ENCODE results near the gene SMARCD3. TPM values are rescaled to one million over a fixed set of nuclear protein-coding genes. Genes with fewer than 3 reads are reported as not detected.

SMARCD3 gene
- total and polyA plus RNA-seq, 2 of the 13 experiments (the other 11 are each of a cell fraction or from before 2014, with no cell fraction given): 0.20 to 0.62 TPM

DNA sequence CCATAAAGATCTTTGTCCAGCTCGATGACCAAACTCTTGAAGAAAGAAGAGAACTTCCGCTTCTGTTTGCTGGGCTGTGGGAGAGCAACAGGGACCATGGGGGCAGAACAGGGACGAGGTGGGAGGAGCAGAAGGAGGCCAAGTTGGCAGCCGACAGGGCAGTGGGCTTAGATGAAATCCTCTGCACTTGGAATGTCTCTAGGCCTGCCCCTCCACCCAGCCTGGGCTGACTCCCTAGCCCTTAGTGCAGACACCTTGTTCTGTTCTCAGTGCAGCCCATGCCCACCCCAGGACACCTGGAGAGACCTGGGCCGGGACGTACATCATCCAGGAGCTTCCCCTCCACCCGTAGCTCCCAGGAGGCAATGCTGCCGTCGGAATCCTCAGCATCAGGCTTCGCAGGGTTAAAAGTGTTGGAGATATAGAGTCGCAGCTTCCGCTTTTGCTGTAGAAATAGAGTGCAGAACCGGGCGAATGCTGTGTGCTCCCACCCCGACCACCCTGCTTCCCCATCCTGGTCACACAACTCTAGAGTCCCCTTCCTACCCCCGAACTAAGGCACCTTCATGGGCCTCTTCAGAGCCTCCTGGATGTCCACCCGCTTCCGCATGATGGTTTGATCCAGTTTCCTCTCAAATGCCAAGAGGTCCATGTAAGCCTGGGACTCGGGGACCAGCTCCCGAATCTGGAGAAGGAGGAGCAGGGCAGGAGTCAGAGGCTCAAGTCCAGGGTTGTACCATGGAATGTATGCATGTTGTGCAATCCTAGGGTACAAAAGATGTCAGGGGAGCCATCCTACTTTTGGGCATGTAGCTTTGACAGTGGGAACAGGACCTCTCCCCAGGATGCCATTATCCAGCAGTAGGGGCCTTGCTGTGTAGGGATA is 6.1 kb downstream of the SMARCD3 start:
- no peak for DNase-seq (ENCODE audit: low spot score)
- H3K4me2 ChIP-seq (ENCODE audit: low read depth, low read length): 0 out of 2 replicates have a peak overlapping the region, but pooled peaks have one; percentile 5
- in situ Hi-C loops (cut with HindIII; ENCODE audit: extremely low pct_ligation_motif_present, low pct_unique_long_range_greater_than_20kb): no loop called here
- ATAC-seq: peak; percentile 4; the same call in 2 of the 3 replicates
- H3K27ac ChIP-seq (ENCODE audit: extremely low read length, insufficient read depth, low read length): no peak overlapping the region
- H3K27me3 ChIP-seq (ENCODE audit: control insufficient read depth in 1 of 2, insufficient read depth in 2 of 2, low read length in 2 of 2): peaks cover 3 to 26% of the 10 kb centered on the region in 2 experiments; a peak in 3 of 5 replicates
- CTCF ChIA-PET (ENCODE audit: low intra/inter-chr PET ratio, low total read pairs): no interaction called here
- no peak for FAIRE-seq
- peaks cover 52% of the 10 kb centered on the region for H3K4me1 ChIP-seq (ENCODE audit: insufficient read depth, low read length)
- H4K20me1 ChIP-seq (ENCODE audit: insufficient read depth, low read length): no peaks in the 10 kb centered on the region; the same call in 1 of the 2 replicates
- H3K36me3 ChIP-seq (replicated peaks in 1 of 2; ENCODE audit: control insufficient read depth in 1 of 2, insufficient read depth in 2 of 2, low read length in 2 of 2): peaks cover 0 to 8% of the 10 kb centered on the region in 2 experiments; a peak in 3 of 5 replicates
- 59% methylated on average over 19 of the region's 20 CpGs for WGBS (ENCODE audit: low lambda C conversion rate)
- BruUV-seq (replicated peaks): no TSS peak
- no peak overlapping the region for H3K9ac ChIP-seq (ENCODE audit: insufficient read depth, low read depth, low read length)
- H2AFZ ChIP-seq (ENCODE audit: low read length): no peak overlapping the region
- H3K79me2 ChIP-seq (ENCODE audit: insufficient read depth, low read length): no peaks in the 10 kb centered on the region
- H3K9me3 ChIP-seq (ENCODE audit: low read length): no peaks in the 10 kb centered on the region
- no peak overlapping the region for H3K4me3 ChIP-seq (replicated peaks in 1 of 3; ENCODE audit: insufficient read depth in 1 of 3, low read depth in 2 of 3, low read length in 3 of 3)
- POLR2A ChIA-PET: interaction anchor here (1.8 kb wide), 1 partner anchor 10 kb away, joined by 5 read pairs; the partner anchor contains the start of gene CHPF2
- intact Hi-C loops (cut with micrococcal nuclease; ENCODE audit: unreplicated experiment): loop anchor here (10.0 kb wide), 1 partner anchor 158 kb away; the partner anchor contains the start of genes AGAP3, FASTK and TMUB1
- TF ChIP-seq, protein P1, sequence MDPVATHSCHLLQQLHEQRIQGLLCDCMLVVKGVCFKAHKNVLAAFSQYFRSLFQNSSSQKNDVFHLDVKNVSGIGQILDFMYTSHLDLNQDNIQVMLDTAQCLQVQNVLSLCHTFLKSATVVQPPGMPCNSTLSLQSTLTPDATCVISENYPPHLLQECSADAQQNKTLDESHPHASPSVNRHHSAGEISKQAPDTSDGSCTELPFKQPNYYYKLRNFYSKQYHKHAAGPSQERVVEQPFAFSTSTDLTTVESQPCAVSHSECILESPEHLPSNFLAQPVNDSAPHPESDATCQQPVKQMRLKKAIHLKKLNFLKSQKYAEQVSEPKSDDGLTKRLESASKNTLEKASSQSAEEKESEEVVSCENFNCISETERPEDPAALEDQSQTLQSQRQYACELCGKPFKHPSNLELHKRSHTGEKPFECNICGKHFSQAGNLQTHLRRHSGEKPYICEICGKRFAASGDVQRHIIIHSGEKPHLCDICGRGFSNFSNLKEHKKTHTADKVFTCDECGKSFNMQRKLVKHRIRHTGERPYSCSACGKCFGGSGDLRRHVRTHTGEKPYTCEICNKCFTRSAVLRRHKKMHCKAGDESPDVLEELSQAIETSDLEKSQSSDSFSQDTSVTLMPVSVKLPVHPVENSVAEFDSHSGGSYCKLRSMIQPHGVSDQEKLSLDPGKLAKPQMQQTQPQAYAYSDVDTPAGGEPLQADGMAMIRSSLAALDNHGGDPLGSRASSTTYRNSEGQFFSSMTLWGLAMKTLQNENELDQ (CRISPR knock-in tag; IDR thresholded peaks at IDR 0.05; ENCODE audit: borderline replicate concordance): no peak
- TF ChIP-seq LCORL (IDR thresholded peaks at IDR 0.05) (no peak), LCORL (CRISPR knock-in tag; IDR thresholded peaks at IDR 0.05) (0 out of 2 replicates have a peak, but pooled peaks have one; percentile 19), ATF7 (IDR thresholded peaks at IDR 0.05) (no peak), ATF7 (CRISPR knock-in tag; IDR thresholded peaks at IDR 0.05) (no peak), TAF15 (IDR thresholded peaks at IDR 0.05; ENCODE audit: low read depth, low read length, poor library complexity, severe bottlenecking) (no peak), RELA (CRISPR knock-in tag; IDR thresholded peaks at IDR 0.05) (no peak), POLR2AphosphoS2 (IDR thresholded peaks at IDR 0.05; ENCODE audit: low read depth, low read length) (no peak), ZFP91 (CRISPR knock-in tag; IDR thresholded peaks at IDR 0.05; ENCODE audit: borderline replicate concordance) (peak; percentile 29; the same call in 1 of the 2 replicates), ZNF839 (CRISPR knock-in tag; IDR thresholded peaks at IDR 0.05; ENCODE audit: borderline replicate concordance) (no peak), PHF20 (CRISPR knock-in tag; IDR thresholded peaks at IDR 0.05) (no peak), GZF1 (CRISPR knock-in tag; IDR thresholded peaks at IDR 0.05) (no peak), FOXO1 (CRISPR knock-in tag; IDR thresholded peaks at IDR 0.05) (no peak), NFE2L1 (CRISPR knock-in tag; IDR thresholded peaks at IDR 0.05; ENCODE audit: borderline replicate concordance) (no peak), TEAD3 (CRISPR knock-in tag; optimal IDR thresholded peaks at IDR 0.05; ENCODE audit: borderline replicate concordance) (peak; percentile 38)
- TF ChIP-seq, protein P2, sequence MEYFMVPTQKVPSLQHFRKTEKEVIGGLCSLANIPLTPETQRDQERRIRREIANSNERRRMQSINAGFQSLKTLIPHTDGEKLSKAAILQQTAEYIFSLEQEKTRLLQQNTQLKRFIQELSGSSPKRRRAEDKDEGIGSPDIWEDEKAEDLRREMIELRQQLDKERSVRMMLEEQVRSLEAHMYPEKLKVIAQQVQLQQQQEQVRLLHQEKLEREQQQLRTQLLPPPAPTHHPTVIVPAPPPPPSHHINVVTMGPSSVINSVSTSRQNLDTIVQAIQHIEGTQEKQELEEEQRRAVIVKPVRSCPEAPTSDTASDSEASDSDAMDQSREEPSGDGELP (IDR thresholded peaks at IDR 0.05; ENCODE audit: borderline replicate concordance, low read depth): no peak

Measured in HepG2 (cell line).